HepG2 (cell line): Measurements from ENCODE around the gene CCDC183. TPM values are rescaled to one million over a fixed set of nuclear protein-coding genes. Genes with fewer than 3 reads are reported as not detected.
A peak's percentile ranks its signal among the peaks of the same experiment; 100 is the strongest.

Experiments used
- BCLAF1 ChIP-seq: fragments of 450-650 bp; IDR thresholded peaks from 2 replicates; pipeline ENCODE4 v1.6.1; 2017; ENCODE audit warnings: mild to moderate bottlenecking
- BRD4 ChIP-seq: sonication (generic); formaldehyde crosslinking; IDR thresholded peaks from 2 replicates; pipeline ENCODE4 v1.4.0; 2020; ENCODE audit warnings: missing genetic modification reagents
- BRF2 ChIP-seq: sonication (generic); formaldehyde crosslinking; IDR thresholded peaks from 2 replicates; pipeline ENCODE4 v1.8.1; 2022; ENCODE audit warnings: mild to moderate bottlenecking, missing genetic modification reagents
- EED ChIP-seq: sonication (generic); formaldehyde crosslinking; IDR thresholded peaks from 2 replicates; pipeline ENCODE4 v1.5.0; 2020; ENCODE audit warnings: mild to moderate bottlenecking, missing genetic modification reagents
- MYC ChIP-seq: sonication (generic); formaldehyde crosslinking; IDR thresholded peaks from 2 replicates; pipeline ENCODE4 v1.9.0; 2021; ENCODE audit warnings: missing genetic modification reagents, borderline replicate concordance
- PAWR ChIP-seq: sonication (generic); formaldehyde crosslinking; IDR thresholded peaks from 2 replicates; pipeline ENCODE4 v1.4.0; 2020; ENCODE audit warnings: missing genetic modification reagents, mild to moderate bottlenecking, borderline replicate concordance
- THAP9 ChIP-seq: sonication (generic); formaldehyde crosslinking; IDR thresholded peaks from 2 replicates; pipeline ENCODE4; 2020; ENCODE audit warnings: missing genetic modification reagents, mild to moderate bottlenecking, borderline replicate concordance
- TRAFD1 ChIP-seq: sonication (generic); formaldehyde crosslinking; IDR thresholded peaks from 2 replicates; pipeline ENCODE4 v1.5.1; 2020; ENCODE audit warnings: missing genetic modification reagents, mild to moderate bottlenecking, borderline replicate concordance
- ZNF18 ChIP-seq: sonication (generic); formaldehyde crosslinking; IDR thresholded peaks from 2 replicates; pipeline ENCODE4 v1.8.0; 2022; ENCODE audit warnings: mild to moderate bottlenecking, missing genetic modification reagents; ENCODE audit not compliant: insufficient replicate concordance
- ZNF235 ChIP-seq: sonication (generic); formaldehyde crosslinking; IDR thresholded peaks from 2 replicates; pipeline ENCODE4 v1.8.1; 2023; ENCODE audit warnings: mild to moderate bottlenecking, missing genetic modification reagents, borderline replicate concordance
- ZNF331 ChIP-seq: sonication (generic); formaldehyde crosslinking; IDR thresholded peaks from 2 replicates; pipeline ENCODE4 v1.4.0; 2020; ENCODE audit warnings: missing genetic modification reagents
- ZNF557 ChIP-seq: sonication (generic); formaldehyde crosslinking; IDR thresholded peaks from 2 replicates; pipeline ENCODE4 v1.4.0; 2020; ENCODE audit warnings: missing genetic modification reagents
- ZNF562 ChIP-seq: sonication (generic); formaldehyde crosslinking; IDR thresholded peaks from 2 replicates; pipeline ENCODE4 v1.8.0; 2022; ENCODE audit warnings: missing genetic modification reagents, borderline replicate concordance
- ZNF672 ChIP-seq: sonication (generic); formaldehyde crosslinking; IDR thresholded peaks from 2 replicates; pipeline ENCODE4 v1.8.1; 2022; ENCODE audit warnings: missing genetic modification reagents
- ZNF691 ChIP-seq: sonication (generic); formaldehyde crosslinking; IDR thresholded peaks from 2 replicates; pipeline ENCODE4 v1.4.0; 2020; ENCODE audit warnings: missing genetic modification reagents, low read depth, mild to moderate bottlenecking, borderline replicate concordance
- ZNF772 ChIP-seq: sonication (generic); formaldehyde crosslinking; IDR thresholded peaks from 2 replicates; pipeline ENCODE4 v1.5.0; 2020; ENCODE audit warnings: mild to moderate bottlenecking, missing genetic modification reagents
- polyA plus RNA-seq, 8 experiments: library from polyadenylated mRNA; depleted of rRNA in 3 of 8; stranded (reverse) in 7 of 8; unstranded in 1 of 8; fragments of >200 nt; fragmentation: Illumina TruSeq in 4 of 8; extraction: Trizol in 4 of 8; gene quantifications; 2 replicates each; pipeline versions ENCODE4 v1.2.1 to v1.2.3, GENCODE V29; 2011 to 2016; ENCODE audit warnings: low read depth in 4 of 8, missing spikeins in 1 of 8, mixed read lengths in 1 of 8; ENCODE audit not compliant: insufficient read depth in 1 of 8
- total RNA-seq, 5 experiments: library from RNA; depleted of rRNA; stranded (reverse); fragments of >200 nt; fragmentation: Illumina TruSeq; extraction: Trizol; gene quantifications; 2 replicates each; pipeline ENCODE4 v1.2.3, GENCODE V29; 2016; ENCODE audit warnings: low read depth in 1 of 5

The CCDC183 gene
- total and polyA plus RNA-seq, 2 of the 13 experiments (the other 11 are each of a cell fraction or from before 2014, with no cell fraction given), result 5.0 to 66.4 TPM

- no peak for TF ChIP-seq TRAFD1 (CRISPR knock-in tag)
- TF ChIP-seq BCLAF1, result no peak
- 0 out of 2 replicates have a peak, but pooled peaks have one; percentile 65 for TF ChIP-seq ZNF235 (CRISPR knock-in tag)
- TF ChIP-seq PAWR, result no peak
- TF ChIP-seq EED, result no peak
- TF ChIP-seq ZNF691 (CRISPR knock-in tag), result no peak
- TF ChIP-seq ZNF562 (CRISPR knock-in tag), result no peak
- no peak for TF ChIP-seq BRD4 (CRISPR knock-in tag)
- no peak for TF ChIP-seq ZNF18 (CRISPR knock-in tag)
- no peak for TF ChIP-seq MYC (CRISPR knock-in tag)
- no peak for TF ChIP-seq THAP9 (CRISPR knock-in tag)
- TF ChIP-seq BRF2 (CRISPR knock-in tag), result 0 out of 2 replicates have a peak, but pooled peaks have one; percentile 20
- TF ChIP-seq ZNF672 (CRISPR knock-in tag), result no peak
- no peak for TF ChIP-seq ZNF331 (CRISPR knock-in tag)
- TF ChIP-seq ZNF772 (CRISPR knock-in tag), result no peak
- no peak for TF ChIP-seq ZNF557 (CRISPR knock-in tag)
Measured at GRCh38 chr9:136796238-136796774, at the start of gene CCDC183 (continued).
